ENCODE results near the gene LPIN1. TPM values are rescaled to one million over a fixed set of nuclear protein-coding genes. Genes with fewer than 3 reads are reported as not detected.

The LPIN1 gene
- total and polyA plus RNA-seq, 2 of the 8 experiments (the other 6 are each of a cell fraction or from before 2014, with no cell fraction given), result 4.3 to 9.8 TPM

DNA sequence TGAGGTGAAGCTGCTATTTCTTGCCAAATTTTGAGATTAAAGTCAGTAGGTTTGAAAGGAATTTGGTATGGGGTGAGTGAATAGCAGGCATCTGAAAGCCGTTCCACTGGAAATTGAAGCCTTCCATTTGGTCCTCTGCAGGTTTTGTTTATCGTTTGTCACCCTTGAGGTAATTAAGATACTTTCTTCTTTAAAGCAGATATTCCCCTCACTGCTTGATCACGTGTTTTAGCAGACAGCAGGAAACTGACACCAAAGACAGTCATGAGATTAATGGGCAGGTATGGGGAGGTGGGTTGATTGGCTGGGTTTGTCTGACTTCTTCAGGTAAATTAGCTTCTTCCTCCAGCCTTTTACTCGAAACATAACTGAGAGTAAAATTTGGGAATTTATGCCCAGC, 10.7 kb downstream of the LPIN1 start (continued):
- TF ChIP-seq, protein P1, sequence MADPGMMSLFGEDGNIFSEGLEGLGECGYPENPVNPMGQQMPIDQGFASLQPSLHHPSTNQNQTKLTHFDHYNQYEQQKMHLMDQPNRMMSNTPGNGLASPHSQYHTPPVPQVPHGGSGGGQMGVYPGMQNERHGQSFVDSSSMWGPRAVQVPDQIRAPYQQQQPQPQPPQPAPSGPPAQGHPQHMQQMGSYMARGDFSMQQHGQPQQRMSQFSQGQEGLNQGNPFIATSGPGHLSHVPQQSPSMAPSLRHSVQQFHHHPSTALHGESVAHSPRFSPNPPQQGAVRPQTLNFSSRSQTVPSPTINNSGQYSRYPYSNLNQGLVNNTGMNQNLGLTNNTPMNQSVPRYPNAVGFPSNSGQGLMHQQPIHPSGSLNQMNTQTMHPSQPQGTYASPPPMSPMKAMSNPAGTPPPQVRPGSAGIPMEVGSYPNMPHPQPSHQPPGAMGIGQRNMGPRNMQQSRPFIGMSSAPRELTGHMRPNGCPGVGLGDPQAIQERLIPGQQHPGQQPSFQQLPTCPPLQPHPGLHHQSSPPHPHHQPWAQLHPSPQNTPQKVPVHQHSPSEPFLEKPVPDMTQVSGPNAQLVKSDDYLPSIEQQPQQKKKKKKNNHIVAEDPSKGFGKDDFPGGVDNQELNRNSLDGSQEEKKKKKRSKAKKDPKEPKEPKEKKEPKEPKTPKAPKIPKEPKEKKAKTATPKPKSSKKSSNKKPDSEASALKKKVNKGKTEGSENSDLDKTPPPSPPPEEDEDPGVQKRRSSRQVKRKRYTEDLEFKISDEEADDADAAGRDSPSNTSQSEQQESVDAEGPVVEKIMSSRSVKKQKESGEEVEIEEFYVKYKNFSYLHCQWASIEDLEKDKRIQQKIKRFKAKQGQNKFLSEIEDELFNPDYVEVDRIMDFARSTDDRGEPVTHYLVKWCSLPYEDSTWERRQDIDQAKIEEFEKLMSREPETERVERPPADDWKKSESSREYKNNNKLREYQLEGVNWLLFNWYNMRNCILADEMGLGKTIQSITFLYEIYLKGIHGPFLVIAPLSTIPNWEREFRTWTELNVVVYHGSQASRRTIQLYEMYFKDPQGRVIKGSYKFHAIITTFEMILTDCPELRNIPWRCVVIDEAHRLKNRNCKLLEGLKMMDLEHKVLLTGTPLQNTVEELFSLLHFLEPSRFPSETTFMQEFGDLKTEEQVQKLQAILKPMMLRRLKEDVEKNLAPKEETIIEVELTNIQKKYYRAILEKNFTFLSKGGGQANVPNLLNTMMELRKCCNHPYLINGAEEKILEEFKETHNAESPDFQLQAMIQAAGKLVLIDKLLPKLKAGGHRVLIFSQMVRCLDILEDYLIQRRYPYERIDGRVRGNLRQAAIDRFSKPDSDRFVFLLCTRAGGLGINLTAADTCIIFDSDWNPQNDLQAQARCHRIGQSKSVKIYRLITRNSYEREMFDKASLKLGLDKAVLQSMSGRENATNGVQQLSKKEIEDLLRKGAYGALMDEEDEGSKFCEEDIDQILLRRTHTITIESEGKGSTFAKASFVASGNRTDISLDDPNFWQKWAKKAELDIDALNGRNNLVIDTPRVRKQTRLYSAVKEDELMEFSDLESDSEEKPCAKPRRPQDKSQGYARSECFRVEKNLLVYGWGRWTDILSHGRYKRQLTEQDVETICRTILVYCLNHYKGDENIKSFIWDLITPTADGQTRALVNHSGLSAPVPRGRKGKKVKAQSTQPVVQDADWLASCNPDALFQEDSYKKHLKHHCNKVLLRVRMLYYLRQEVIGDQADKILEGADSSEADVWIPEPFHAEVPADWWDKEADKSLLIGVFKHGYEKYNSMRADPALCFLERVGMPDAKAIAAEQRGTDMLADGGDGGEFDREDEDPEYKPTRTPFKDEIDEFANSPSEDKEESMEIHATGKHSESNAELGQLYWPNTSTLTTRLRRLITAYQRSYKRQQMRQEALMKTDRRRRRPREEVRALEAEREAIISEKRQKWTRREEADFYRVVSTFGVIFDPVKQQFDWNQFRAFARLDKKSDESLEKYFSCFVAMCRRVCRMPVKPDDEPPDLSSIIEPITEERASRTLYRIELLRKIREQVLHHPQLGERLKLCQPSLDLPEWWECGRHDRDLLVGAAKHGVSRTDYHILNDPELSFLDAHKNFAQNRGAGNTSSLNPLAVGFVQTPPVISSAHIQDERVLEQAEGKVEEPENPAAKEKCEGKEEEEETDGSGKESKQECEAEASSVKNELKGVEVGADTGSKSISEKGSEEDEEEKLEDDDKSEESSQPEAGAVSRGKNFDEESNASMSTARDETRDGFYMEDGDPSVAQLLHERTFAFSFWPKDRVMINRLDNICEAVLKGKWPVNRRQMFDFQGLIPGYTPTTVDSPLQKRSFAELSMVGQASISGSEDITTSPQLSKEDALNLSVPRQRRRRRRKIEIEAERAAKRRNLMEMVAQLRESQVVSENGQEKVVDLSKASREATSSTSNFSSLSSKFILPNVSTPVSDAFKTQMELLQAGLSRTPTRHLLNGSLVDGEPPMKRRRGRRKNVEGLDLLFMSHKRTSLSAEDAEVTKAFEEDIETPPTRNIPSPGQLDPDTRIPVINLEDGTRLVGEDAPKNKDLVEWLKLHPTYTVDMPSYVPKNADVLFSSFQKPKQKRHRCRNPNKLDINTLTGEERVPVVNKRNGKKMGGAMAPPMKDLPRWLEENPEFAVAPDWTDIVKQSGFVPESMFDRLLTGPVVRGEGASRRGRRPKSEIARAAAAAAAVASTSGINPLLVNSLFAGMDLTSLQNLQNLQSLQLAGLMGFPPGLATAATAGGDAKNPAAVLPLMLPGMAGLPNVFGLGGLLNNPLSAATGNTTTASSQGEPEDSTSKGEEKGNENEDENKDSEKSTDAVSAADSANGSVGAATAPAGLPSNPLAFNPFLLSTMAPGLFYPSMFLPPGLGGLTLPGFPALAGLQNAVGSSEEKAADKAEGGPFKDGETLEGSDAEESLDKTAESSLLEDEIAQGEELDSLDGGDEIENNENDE (IDR thresholded peaks at IDR 0.05; ENCODE audit: insufficient replicate concordance, low read length), result no peak
- TF ChIP-seq KDM1A (IDR thresholded peaks at IDR 0.05; ENCODE audit: borderline replicate concordance, low read length) (no peak), TBP (IDR thresholded peaks at IDR 0.05; ENCODE audit: low read depth, low read length) (no peak), FOSL1 (IDR thresholded peaks at IDR 0.05; ENCODE audit: insufficient read depth, low read depth, low read length) (no peak), TAF7 (optimal IDR thresholded peaks at IDR 0.05; ENCODE audit: borderline replicate concordance, low read depth, low read length) (no peak), BACH1 (IDR thresholded peaks at IDR 0.05; ENCODE audit: low read length) (no peak), CHD1 (IDR thresholded peaks at IDR 0.05; ENCODE audit: low read depth, low read length) (no peak)

Measured in H1 (cell line).